H1 (cell line): ENCODE data around the gene GIMAP2. TPM values are rescaled to one million over a fixed set of nuclear protein-coding genes. Genes with fewer than 3 reads are reported as not detected.

Source experiments
- CTCF ChIA-PET: fragments of 300-600 bp; sonication (Branson Sonifier 250); formaldehyde crosslinking; loops from one replicate; lab custom pipeline; 2021; ENCODE audit not compliant: partially characterized antibody; lab: Charles Lee
- POLR2A ChIA-PET: fragments of 300-600 bp; sonication (Branson Sonifier 250); formaldehyde crosslinking; loops from one replicate; lab custom pipeline; 2021; ENCODE audit warnings: inconsistent platforms; ENCODE audit not compliant: partially characterized antibody; lab: Charles Lee
- DNase-seq, 2 experiments: peaks; one replicate each; pipeline versions ENCODE4 v3.0.0 to v3.0.0-alpha.2; 2010 to 2022; ENCODE audit warnings: low spot score in 2 of 2, low read depth in 1 of 2, mixed read lengths in 1 of 2
- FAIRE-seq: peaks from 2 replicates; lab custom pipeline; 2011; peaks lifted over from hg19 to GRCh38; lab: Jason Lieb, UNC
- H2AFZ ChIP-seq: 2 replicates; pipeline ENCODE4 v1.8.1; 2012; ENCODE audit warnings: low read length, inconsistent platforms
- H2AK5ac ChIP-seq: 2 replicates; pipeline ENCODE4 v1.6.1; 2013; ENCODE audit warnings: low read depth, low read length
- H2BK120ac ChIP-seq: replicated peaks from 2 replicates; pipeline ENCODE3; 2013; ENCODE audit warnings: low read depth, low read length, inconsistent platforms
- H2BK12ac ChIP-seq: 2 replicates; pipeline ENCODE4 v1.6.1; 2013; ENCODE audit warnings: low read depth, low read length
- H2BK15ac ChIP-seq: 2 replicates; pipeline ENCODE4 v1.6.1; 2013; ENCODE audit warnings: low read length
- H2BK20ac ChIP-seq: 2 replicates; pipeline ENCODE4 v1.6.1; 2013; ENCODE audit warnings: low read length
- H2BK5ac ChIP-seq: 2 replicates; pipeline ENCODE4 v1.6.1; 2013; ENCODE audit warnings: low read depth, low read length
- H3K14ac ChIP-seq: 2 replicates; pipeline ENCODE4 v1.6.1; 2013; ENCODE audit warnings: inconsistent platforms; ENCODE audit not compliant: insufficient read length
- H3K18ac ChIP-seq: 2 replicates; pipeline ENCODE4 v1.6.1; 2013; ENCODE audit warnings: low read length; ENCODE audit errors: extremely low read depth
- H3K23ac ChIP-seq: 2 replicates; pipeline ENCODE4 v1.6.1; 2013; ENCODE audit warnings: inconsistent platforms; ENCODE audit not compliant: insufficient read length
- H3K23me2 ChIP-seq: 2 replicates; pipeline ENCODE4 v1.6.1; 2013; ENCODE audit warnings: low read depth, low read length
- H3K27ac ChIP-seq: 2 replicates; pipeline ENCODE4 v1.6.1; 2011; ENCODE audit warnings: low read depth, low read length, inconsistent platforms
- H3K27me3 ChIP-seq, 4 experiments: replicated peaks in 1 of 4; 1 replicate in 1 of 4; 2 replicates in 3 of 4; pipeline versions ENCODE4 v1.6.1 to v1.8.1; 2011 to 2013; ENCODE audit warnings: low read length in 3 of 4, mild to moderate bottlenecking in 3 of 4, inconsistent platforms in 2 of 4, mixed read lengths in 2 of 4, moderate library complexity in 1 of 4; ENCODE audit not compliant: control insufficient read depth in 3 of 4, insufficient read depth in 3 of 4; ENCODE audit errors: extremely low read depth in 1 of 4
- H3K36me3 ChIP-seq, 4 experiments: 2 replicates each; pipeline versions ENCODE4 v1.6.1 to v1.8.1; 2011 to 2013; ENCODE audit warnings: mild to moderate bottlenecking in 4 of 4, low read length in 3 of 4, moderate library complexity in 2 of 4, control low read depth in 1 of 4, inconsistent platforms in 1 of 4; ENCODE audit not compliant: insufficient read depth in 4 of 4, control insufficient read depth in 2 of 4
- H3K4ac ChIP-seq: replicated peaks from 2 replicates; pipeline ENCODE3; 2013; ENCODE audit warnings: low read length, low read depth, mixed read lengths, inconsistent platforms; ENCODE audit not compliant: insufficient read length
- H3K4me1 ChIP-seq, 4 experiments: replicated peaks in 1 of 4; 1 replicate in 1 of 4; 2 replicates in 3 of 4; pipeline versions ENCODE4 v1.6.1 to v1.8.1; 2011 to 2013; ENCODE audit warnings: low read length in 3 of 4, inconsistent platforms in 2 of 4, mixed read lengths in 1 of 4; ENCODE audit not compliant: insufficient read depth in 4 of 4, control insufficient read depth in 3 of 4
- H3K4me2 ChIP-seq, 2 experiments: 2 replicates each; pipeline versions ENCODE4 v1.6.1 to v1.8.1; 2011 to 2013; ENCODE audit warnings: low read depth in 2 of 2, low read length in 2 of 2, control low read depth in 1 of 2, inconsistent platforms in 1 of 2, mild to moderate bottlenecking in 1 of 2; ENCODE audit not compliant: insufficient read depth in 1 of 2
- H3K4me3 ChIP-seq, 4 experiments: fragments of 200-600, 300-600 bp in 1 of 4; sonication (generic), shearing (Covaris generic), sonication (Bioruptor Twin) in 1 of 4; 2 replicates each; pipeline versions ENCODE4 v1.5.1 to v1.8.1; 2011 to 2016; ENCODE audit warnings: low read length in 4 of 4, low read depth in 3 of 4, control low read depth in 2 of 4, inconsistent platforms in 2 of 4, mild to moderate bottlenecking in 2 of 4, mixed read lengths in 1 of 4, moderate library complexity in 1 of 4; ENCODE audit not compliant: insufficient read depth in 2 of 4; ENCODE audit errors: extremely low read depth in 1 of 4
- H3K56ac ChIP-seq: replicated peaks from 2 replicates; pipeline ENCODE3; 2013; ENCODE audit warnings: low read depth, mild to moderate bottlenecking, mixed read lengths, low read length, inconsistent platforms; ENCODE audit not compliant: insufficient read length
- H3K79me1 ChIP-seq: 2 replicates; pipeline ENCODE4 v1.6.1; 2013; ENCODE audit warnings: low read depth, low read length, control low read depth
- H3K79me2 ChIP-seq, 2 experiments: 2 replicates each; pipeline versions ENCODE4 v1.6.1 to v1.8.1; 2012 to 2013; ENCODE audit warnings: low read length in 2 of 2, mild to moderate bottlenecking in 2 of 2, inconsistent platforms in 1 of 2; ENCODE audit not compliant: insufficient read depth in 2 of 2, control insufficient read depth in 1 of 2
- H3K9ac ChIP-seq, 4 experiments: replicated peaks in 1 of 4; 1 replicate in 1 of 4; 2 replicates in 3 of 4; pipeline versions ENCODE4 v1.6.1 to v1.8.1; 2011 to 2013; ENCODE audit warnings: low read depth in 3 of 4, low read length in 3 of 4, control low read depth in 2 of 4, mild to moderate bottlenecking in 2 of 4, moderate library complexity in 2 of 4, inconsistent platforms in 1 of 4; ENCODE audit errors: extremely low read depth in 1 of 4
- H3K9me3 ChIP-seq, 2 experiments: 2 replicates each; pipeline versions ENCODE4 v1.6.1 to v1.8.1; 2012 to 2013; ENCODE audit warnings: mild to moderate bottlenecking in 2 of 2, moderate library complexity in 2 of 2, control low read depth in 1 of 2, inconsistent platforms in 1 of 2, low read depth in 1 of 2, low read length in 1 of 2, mixed read lengths in 1 of 2; ENCODE audit not compliant: insufficient read depth in 2 of 2
- H4K20me1 ChIP-seq, 2 experiments: replicated peaks in 1 of 2; 2 replicates each; pipeline versions ENCODE3 to v1.8.1; 2011 to 2013; ENCODE audit warnings: inconsistent platforms in 2 of 2, low read length in 2 of 2, mild to moderate bottlenecking in 1 of 2; ENCODE audit not compliant: insufficient read depth in 2 of 2, control insufficient read depth in 1 of 2
- H4K5ac ChIP-seq: 2 replicates; pipeline ENCODE4 v1.6.1; 2013; ENCODE audit warnings: low read length, low read depth, mixed read lengths, inconsistent platforms; ENCODE audit not compliant: insufficient read length
- H4K8ac ChIP-seq: 2 replicates; pipeline ENCODE4 v1.8.0; 2013; ENCODE audit warnings: mild to moderate bottlenecking, moderate library complexity, low read length, inconsistent platforms; ENCODE audit not compliant: insufficient read depth; ENCODE audit errors: extremely low read depth
- H4K91ac ChIP-seq: replicated peaks from 2 replicates; pipeline ENCODE3; 2013; ENCODE audit warnings: low read length, mixed read lengths, inconsistent platforms; ENCODE audit not compliant: insufficient read length
- BACH1 ChIP-seq: IDR thresholded peaks from 2 replicates; pipeline ENCODE4 v1.6.1; 2012; ENCODE audit warnings: low read length, improper control_type of control experiment
- BRCA1 ChIP-seq: IDR thresholded peaks from 2 replicates; pipeline ENCODE4 v1.6.1; 2012; ENCODE audit warnings: low read depth, low read length, improper control_type of control experiment
- CBX5 ChIP-seq: fragments of 300-800, 300-1000 bp; sonication (generic); IDR thresholded peaks from 2 replicates; pipeline ENCODE4 v1.7.1; 2016; ENCODE audit warnings: antibody characterized with exemption, low read length, low read depth
- CHD2 ChIP-seq: IDR thresholded peaks from 2 replicates; pipeline ENCODE4 v1.6.1; 2012; ENCODE audit warnings: low read length, improper control_type of control experiment
- EZH2 ChIP-seq: fragments of 200-600 bp; sonication (generic); IDR thresholded peaks from 2 replicates; pipeline ENCODE4 v1.7.1; 2012; ENCODE audit warnings: low read depth, mild to moderate bottlenecking, moderate library complexity, low read length, inconsistent platforms; ENCODE audit not compliant: severe bottlenecking
- KDM4A ChIP-seq: IDR thresholded peaks from one replicate; pipeline ENCODE4 v1.7.1; 2012; ENCODE audit warnings: low read depth, mild to moderate bottlenecking, moderate library complexity, low read length, inconsistent platforms; ENCODE audit not compliant: severe bottlenecking
- NANOG ChIP-seq: IDR thresholded peaks from 2 replicates; pipeline ENCODE4 v1.6.1; 2011; ENCODE audit warnings: low read length, low read depth, mild to moderate bottlenecking, inconsistent platforms; ENCODE audit not compliant: insufficient read depth, poor library complexity, severe bottlenecking
- RFX5 ChIP-seq: IDR thresholded peaks from 2 replicates; pipeline ENCODE4 v1.6.1; 2011; ENCODE audit warnings: low read depth, low read length, improper control_type of control experiment, borderline replicate concordance
- SP1 ChIP-seq: IDR thresholded peaks from 2 replicates; pipeline ENCODE4 v1.6.1; 2011; ENCODE audit warnings: low read depth, low read length
- TAF1 ChIP-seq: IDR thresholded peaks from 2 replicates; pipeline ENCODE4 v1.6.1; 2011; ENCODE audit warnings: mild to moderate bottlenecking, low read depth, low read length
- TEAD4 ChIP-seq: IDR thresholded peaks from 2 replicates; pipeline ENCODE4 v1.6.1; 2012; ENCODE audit warnings: low read depth, low read length, inconsistent platforms, mixed read lengths
- USF2 ChIP-seq: IDR thresholded peaks from 2 replicates; pipeline ENCODE4 v1.6.1; 2011; ENCODE audit warnings: low read length, improper control_type of control experiment
- WGBS, 2 experiments: shearing (Covaris generic) in 1 of 2; methylation state at CpG; one replicate each; pipeline versions ENCODE4 v1.1.6 to v1.1.7; 2013 to 2015; ENCODE audit warnings: low lambda C conversion rate in 2 of 2, mixed read lengths in 2 of 2, inconsistent platforms in 1 of 2, low coverage in 1 of 2, missing lambda C conversion rate in 1 of 2; ENCODE audit not compliant: insufficient replicate concordance in 2 of 2, insufficient coverage in 1 of 2, insufficient read length in 1 of 2; ENCODE audit errors: extremely low coverage in 1 of 2, missing lambda C conversion rate in 1 of 2; 5-methylcytosine and 5-hydroxymethylcytosine counted together
- polyA plus RNA-seq, 7 experiments: library from polyadenylated mRNA; depleted of rRNA in 3 of 7; stranded (reverse) in 5 of 7; unstranded in 2 of 7; fragments of >200 nt in 5 of 7; fragments of 200-250 nt in 2 of 7; gene quantifications; 1 replicate in 5 of 7; 2 replicates in 1 of 7; 4 replicates in 1 of 7; pipeline versions ENCODE4 v1.2.1 to v1.2.3, GENCODE V29; 2011 to 2013; ENCODE audit warnings: missing spikeins in 2 of 7, mixed read lengths in 2 of 7
- total RNA-seq: library from RNA; stranded (reverse); fragmentation: NEBNext Ultra II Directional; extraction: Animal tissue kit (Norgen Biotek cat#: 25700); gene quantifications from 2 replicates; pipeline ENCODE4 v1.2.1, GENCODE V29; 2021
- TF ChIP-seq, protein P1 (sequence below): IDR thresholded peaks from 2 replicates; pipeline ENCODE4 v1.6.1; 2012; ENCODE audit warnings: inconsistent platforms

GIMAP2 gene
- total and polyA plus RNA-seq, 2 of the 8 experiments (the other 6 are each of a cell fraction or from before 2014, with no cell fraction given), result not detected

- H2BK12ac ChIP-seq, result no peak overlapping the region
- no peaks in the 10 kb centered on the region for H3K23me2 ChIP-seq
- POLR2A ChIA-PET, result no interaction called here
- H3K23ac ChIP-seq, result no peak overlapping the region
- H4K20me1 ChIP-seq, result no peaks in the 10 kb centered on the region
- no peak overlapping the region for H3K14ac ChIP-seq
- H3K27me3 ChIP-seq, result peaks cover 0 to 8% (median 5%) of the 10 kb centered on the region in 4 experiments; a peak in 5 of 7 replicates
- H4K91ac ChIP-seq, result no peak overlapping the region
- no peak overlapping the region for H4K8ac ChIP-seq
- H3K36me3 ChIP-seq, result no peaks in the 10 kb centered on the region
- no peak overlapping the region for H3K4me3 ChIP-seq
- H3K79me1 ChIP-seq, result no peaks in the 10 kb centered on the region
- CTCF ChIA-PET, result no interaction called here
- H3K56ac ChIP-seq, result no peak overlapping the region
- no peaks in the 10 kb centered on the region; a peak in 1 of 4 replicates for H3K9me3 ChIP-seq
- H2BK15ac ChIP-seq, result no peak overlapping the region
- H2BK20ac ChIP-seq, result no peak overlapping the region
- H3K4ac ChIP-seq, result no peak overlapping the region
- no peak overlapping the region for H2BK5ac ChIP-seq
- H3K79me2 ChIP-seq, result no peaks in the 10 kb centered on the region
- no peak overlapping the region for H3K18ac ChIP-seq
- no peak for FAIRE-seq
- no peak overlapping the region for H4K5ac ChIP-seq
- no peak overlapping the region for H3K27ac ChIP-seq
- H2AFZ ChIP-seq, result no peak overlapping the region
- H3K4me1 ChIP-seq, result no peaks in the 10 kb centered on the region
- no peak overlapping the region for H3K9ac ChIP-seq
- H3K4me2 ChIP-seq, result no peak overlapping the region
- H2AK5ac ChIP-seq, result no peak overlapping the region
- H2BK120ac ChIP-seq, result no peak overlapping the region
- no peak for DNase-seq
- WGBS, 2 experiments, result 94% methylated on average over 4 of the region's 4 CpGs; no CpG with 5 or more reads in 1 of the 2 experiments
- no peak for TF ChIP-seq BACH1
- no peak for TF ChIP-seq KDM4A
- no peak for TF ChIP-seq TEAD4
- TF ChIP-seq TAF1, result no peak
- TF ChIP-seq SP1, result no peak
- no peak for TF ChIP-seq RFX5
- no peak for TF ChIP-seq USF2
- TF ChIP-seq CHD2, result no peak
- TF ChIP-seq CBX5, result no peak
- no peak for TF ChIP-seq BRCA1
- no peak for TF ChIP-seq NANOG
- TF ChIP-seq, protein P1, sequence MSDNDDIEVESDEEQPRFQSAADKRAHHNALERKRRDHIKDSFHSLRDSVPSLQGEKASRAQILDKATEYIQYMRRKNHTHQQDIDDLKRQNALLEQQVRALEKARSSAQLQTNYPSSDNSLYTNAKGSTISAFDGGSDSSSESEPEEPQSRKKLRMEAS, result no peak
- no peak for TF ChIP-seq EZH2
Observed at GRCh38 chr7:150717814-150718420, 32.4 kb downstream of the GIMAP2 start.
